ENCODE data around the gene C20orf204. TPM values are rescaled to one million over a fixed set of nuclear protein-coding genes. Genes with fewer than 3 reads are reported as not detected.
A peak's percentile ranks its signal among the peaks of the same experiment; 100 is the strongest.

C20orf204 gene
- total and polyA plus RNA-seq, 9 of the 15 experiments (the other 6 are each of a cell fraction or from before 2014, with no cell fraction given) = 0.11 to 1.1 (median 0.36) TPM; not detected in 2

GRCh38 chr20:64055893-64056638 lies 20.1 kb downstream of the C20orf204 start:
- H4K20me1 ChIP-seq (replicated peaks; ENCODE audit: control insufficient read depth, insufficient read depth, low read length) = no peaks in the 10 kb centered on the region
- DNase-seq (ENCODE audit: extremely low read depth in 1 of 4, low spot score in 3 of 4) (peak in 2 of 4 experiments; percentile 57), ATAC-seq (peak; percentile 9; the same call in 1 of the 3 replicates), FAIRE-seq (no peak)
- peaks cover 16 to 71% of the 10 kb centered on the region in 2 experiments for H3K4me1 ChIP-seq (replicated peaks in 1 of 2; ENCODE audit: control insufficient read depth in 2 of 2, insufficient read depth in 2 of 2, low read length in 2 of 2)
- no peaks in the 10 kb centered on the region for H3K27me3 ChIP-seq (ENCODE audit: control insufficient read depth in 2 of 2, insufficient read depth in 2 of 2, low read length in 2 of 2)
- H3K4me2 ChIP-seq (ENCODE audit: insufficient read depth, low read length) = no peak overlapping the region
- CTCF ChIA-PET (ENCODE audit: low intra/inter-chr PET ratio) = no interaction called here
- no peaks in the 10 kb centered on the region for H3K36me3 ChIP-seq (ENCODE audit: control insufficient read depth, insufficient read depth, low read length)
- no peak overlapping the region for H3K4me3 ChIP-seq
- peak overlapping the region in 1 of 2 experiments; percentile 77; a peak in 3 of 4 replicates for H3K9ac ChIP-seq (ENCODE audit: insufficient read depth in 1 of 2, low read depth in 2 of 2, low read length in 2 of 2)
- peak overlapping the region; percentile 37; the same call in 1 of the 3 replicates for H3K27ac ChIP-seq (ENCODE audit: extremely low read depth, low read depth, low read length)
- BruUV-seq (replicated peaks) = no TSS peak
- WGBS (ENCODE audit: insufficient coverage, low coverage, missing lambda C conversion rate) = 52% methylated on average over 15 of the region's 22 CpGs
- intact Hi-C loops (cut with micrococcal nuclease) (loop anchor here (2.0 kb wide), 1 partner anchor 17 kb away; no protein-coding TSS in a partner anchor), in situ Hi-C loops (cut with MboI) (no loop called here)
- H2AFZ ChIP-seq (ENCODE audit: low read depth, low read length) = 0 out of 2 replicates have a peak overlapping the region, but pooled peaks have one; percentile 19
- no peaks in the 10 kb centered on the region for H3K9me1 ChIP-seq (ENCODE audit: control insufficient read depth, insufficient read depth, low read length)
- H3K79me2 ChIP-seq (ENCODE audit: control insufficient read depth, insufficient read depth, low read length) = no peaks in the 10 kb centered on the region
- H3K9me3 ChIP-seq (replicated peaks; ENCODE audit: control insufficient read depth, insufficient read depth, low read depth, low read length) = no peaks in the 10 kb centered on the region
- POLR2A ChIA-PET = no interaction called here
- TF ChIP-seq AFF1 (IDR thresholded peaks at IDR 0.05; ENCODE audit: low read depth in 1 of 2, partially characterized antibody in 2 of 2) (no peak), ZBTB33 (CRISPR knock-in tag; IDR thresholded peaks at IDR 0.05) (peak; percentile 91; the same call in 1 of the 2 replicates), E2F6 (IDR thresholded peaks at IDR 0.05; ENCODE audit: borderline replicate concordance in 1 of 2, extremely low read depth in 1 of 2, insufficient read depth in 1 of 2, insufficient read length in 1 of 2, low read depth in 1 of 2, low read length in 1 of 2, poor library complexity in 1 of 2, severe bottlenecking in 1 of 2) (no peak), FOSL1 (tag; conservative IDR thresholded peaks at IDR 0.05) (no peak), TGIF2 (CRISPR knock-in tag; IDR thresholded peaks at IDR 0.05) (no peak), SMARCA5 (IDR thresholded peaks at IDR 0.05) (peak; percentile 88), ZFP1 (CRISPR knock-in tag; IDR thresholded peaks at IDR 0.05) (no peak), ZNF512 (tag; IDR thresholded peaks at IDR 0.05) (no peak), TAL1 (IDR thresholded peaks at IDR 0.05) (no peak), BCOR (IDR thresholded peaks at IDR 0.05) (peak; percentile 92), MTF1 (CRISPR knock-in tag; IDR thresholded peaks at IDR 0.05; ENCODE audit: borderline replicate concordance) (no peak), ZFX (CRISPR knock-in tag; IDR thresholded peaks at IDR 0.05) (0 out of 2 replicates have a peak, but pooled peaks have one; percentile 13)
